HepG2 (cell line): ENCODE data around the gene SLC35A1. TPM values are rescaled to one million over a fixed set of nuclear protein-coding genes. Genes with fewer than 3 reads are reported as not detected.

ENCODE experiments used
- CREB1 ChIP-seq, 2 experiments: fragments of 450-650 bp in 1 of 2; IDR thresholded peaks; 2 replicates each; pipeline ENCODE4 v1.6.1; 2016 to 2017; ENCODE audit warnings: control low read depth in 1 of 2, mild to moderate bottlenecking in 1 of 2, missing compliant biosample characterization in 1 of 2, missing genetic modification characterization in 1 of 2
- CSRNP2 ChIP-seq: sonication (generic); formaldehyde crosslinking; conservative IDR thresholded peaks from 2 replicates; pipeline ENCODE4 v1.8.0; 2022; ENCODE audit warnings: low read depth, missing genetic modification reagents
- E2F2 ChIP-seq: sonication (generic); formaldehyde crosslinking; IDR thresholded peaks from 2 replicates; pipeline ENCODE4 v1.4.0; 2020; ENCODE audit warnings: missing genetic modification reagents, borderline replicate concordance
- ERF ChIP-seq: IDR thresholded peaks from 2 replicates; pipeline ENCODE4 v1.6.1; 2018; ENCODE audit warnings: missing biosample characterization, missing genetic modification reagents
- FOXP1 ChIP-seq, 2 experiments: fragments of 450-650 bp in 1 of 2; IDR thresholded peaks; 2 replicates each; pipeline ENCODE4 v1.6.1; 2017 to 2018; ENCODE audit warnings: antibody characterized with exemption in 1 of 2
- GATA4 ChIP-seq: sonication (generic); IDR thresholded peaks from 2 replicates; pipeline ENCODE4 v1.6.1; 2016; ENCODE audit warnings: antibody characterized with exemption, low read depth, borderline replicate concordance
- GMEB2 ChIP-seq: IDR thresholded peaks from 2 replicates; pipeline ENCODE4 v1.6.1; 2016; ENCODE audit warnings: missing biosample characterization, missing genetic modification reagents, low read depth
- HHEX ChIP-seq: IDR thresholded peaks from 2 replicates; pipeline ENCODE4 v1.6.1; 2016; ENCODE audit warnings: control low read depth
- PAX8 ChIP-seq: sonication (generic); formaldehyde crosslinking; IDR thresholded peaks from 2 replicates; pipeline ENCODE4 v1.8.0; 2022; ENCODE audit warnings: mild to moderate bottlenecking, missing genetic modification reagents, borderline replicate concordance
- POGK ChIP-seq: sonication (generic); formaldehyde crosslinking; conservative IDR thresholded peaks from 2 replicates; pipeline ENCODE4 v1.8.0; 2022; ENCODE audit warnings: mild to moderate bottlenecking, moderate library complexity, missing genetic modification reagents
- POLR2G ChIP-seq: fragments of 200-400 bp; formaldehyde crosslinking; IDR thresholded peaks from 2 replicates; pipeline ENCODE4 v1.6.1; 2018; ENCODE audit warnings: mild to moderate bottlenecking, low read depth, low read length, moderate library complexity
- SALL2 ChIP-seq: sonication (generic); formaldehyde crosslinking; IDR thresholded peaks from 2 replicates; pipeline ENCODE4 v1.8.1; 2023; ENCODE audit warnings: mild to moderate bottlenecking, missing genetic modification reagents, inconsistent platforms
- SNAI1 ChIP-seq: sonication (generic); formaldehyde crosslinking; IDR thresholded peaks from 2 replicates; pipeline ENCODE4 v1.5.0; 2020; ENCODE audit warnings: mild to moderate bottlenecking, missing genetic modification reagents, borderline replicate concordance
- ZNF280D ChIP-seq: sonication (generic); formaldehyde crosslinking; IDR thresholded peaks from 2 replicates; pipeline ENCODE4 v1.5.1; 2020; ENCODE audit warnings: mild to moderate bottlenecking, missing genetic modification reagents
- ZNF770 ChIP-seq: sonication (generic); formaldehyde crosslinking; IDR thresholded peaks from 2 replicates; pipeline ENCODE4 v1.5.0; 2020; ENCODE audit warnings: mild to moderate bottlenecking, missing genetic modification reagents
- polyA plus RNA-seq, 8 experiments: library from polyadenylated mRNA; depleted of rRNA in 3 of 8; stranded (reverse) in 7 of 8; unstranded in 1 of 8; fragments of >200 nt; fragmentation: Illumina TruSeq in 4 of 8; extraction: Trizol in 4 of 8; gene quantifications; 2 replicates each; pipeline versions ENCODE4 v1.2.1 to v1.2.3, GENCODE V29; 2011 to 2016; ENCODE audit warnings: low read depth in 4 of 8, missing spikeins in 1 of 8, mixed read lengths in 1 of 8; ENCODE audit not compliant: insufficient read depth in 1 of 8
- total RNA-seq, 5 experiments: library from RNA; depleted of rRNA; stranded (reverse); fragments of >200 nt; fragmentation: Illumina TruSeq; extraction: Trizol; gene quantifications; 2 replicates each; pipeline ENCODE4 v1.2.3, GENCODE V29; 2016; ENCODE audit warnings: low read depth in 1 of 5

SLC35A1 gene
- total and polyA plus RNA-seq, 2 of the 13 experiments (the other 11 are each of a cell fraction or from before 2014, with no cell fraction given): 24.8 to 25.1 TPM

- TF ChIP-seq ERF (CRISPR knock-in tag) (peak; percentile 52), ZNF770 (peak; percentile 55; the same call in 1 of the 2 replicates), ZNF280D (CRISPR knock-in tag) (peak; percentile 64), POGK (peak; percentile 87), PAX8 (CRISPR knock-in tag) (no peak), GMEB2 (peak; percentile 48), FOXP1 (IDR thresholded peaks at IDR 0.05) (no peak), FOXP1 (CRISPR knock-in tag; IDR thresholded peaks at IDR 0.05) (peak; percentile 21; the same call in 1 of the 2 replicates), SALL2 (CRISPR knock-in tag) (no peak; the same call in 1 of the 2 replicates), E2F2 (CRISPR knock-in tag) (no peak), CSRNP2 (no peak), HHEX (CRISPR knock-in tag) (no peak), CREB1 (IDR thresholded peaks at IDR 0.05) (peak; percentile 29; the same call in 1 of the 2 replicates), CREB1 (CRISPR knock-in tag; IDR thresholded peaks at IDR 0.05) (peak; percentile 86), POLR2G (peak; percentile 90), GATA4 (0 out of 2 replicates have a peak, but pooled peaks have one; percentile 76), SNAI1 (CRISPR knock-in tag) (peak; percentile 97)
Measured at GRCh38 chr6:87472525-87473418, at the start of gene SLC35A1 (continued).
